ENCODE measurements around the gene TXLNB. TPM values are rescaled to one million over a fixed set of nuclear protein-coding genes. Genes with fewer than 3 reads are reported as not detected.
A peak's percentile ranks its signal among the peaks of the same experiment; 100 is the strongest.
"Not testable (repeated sequence)": the region's sequence is repeated elsewhere in the genome, so short reads cannot be mapped to it uniquely, and the experiment has no call there.

TXLNB gene
- total RNA-seq, 1 donor from 2014 or later, result not detected

DNA sequence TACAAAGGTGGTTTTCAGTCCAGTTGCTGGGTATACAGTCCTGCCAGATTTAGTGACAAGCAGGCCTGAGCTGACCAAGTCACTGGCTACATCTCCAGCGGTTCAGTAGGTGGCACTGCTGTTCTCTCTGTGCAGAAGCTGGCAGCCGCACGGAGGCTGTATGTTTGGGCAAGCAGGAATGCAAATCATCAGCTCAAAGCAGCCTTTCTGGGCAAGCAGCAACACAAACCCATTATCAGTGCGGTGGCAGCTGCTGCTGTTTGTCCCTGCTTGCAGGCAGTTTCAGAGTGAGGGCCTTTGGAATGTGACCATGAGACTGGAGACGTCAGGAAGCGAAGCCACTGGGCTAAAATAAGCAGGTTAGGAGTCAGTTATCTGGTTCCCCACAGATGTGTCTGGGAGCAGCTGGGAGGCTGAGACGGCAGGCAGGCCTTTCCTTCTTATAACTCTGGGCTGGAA is 72.5 kb downstream of the TXLNB start:
- DNase-seq (ENCODE audit: low spot score, unreplicated experiment), result peak; percentile 62
- H3K4me3 Mint-ChIP-seq (ENCODE audit: low read depth), result peak overlapping the region; percentile 12
- H3K36me3 Mint-ChIP-seq (ENCODE audit: insufficient read depth), result no peaks in the 10 kb centered on the region
- no peaks in the 10 kb centered on the region for H3K27me3 Mint-ChIP-seq
- TF ChIP-seq, protein P1, sequence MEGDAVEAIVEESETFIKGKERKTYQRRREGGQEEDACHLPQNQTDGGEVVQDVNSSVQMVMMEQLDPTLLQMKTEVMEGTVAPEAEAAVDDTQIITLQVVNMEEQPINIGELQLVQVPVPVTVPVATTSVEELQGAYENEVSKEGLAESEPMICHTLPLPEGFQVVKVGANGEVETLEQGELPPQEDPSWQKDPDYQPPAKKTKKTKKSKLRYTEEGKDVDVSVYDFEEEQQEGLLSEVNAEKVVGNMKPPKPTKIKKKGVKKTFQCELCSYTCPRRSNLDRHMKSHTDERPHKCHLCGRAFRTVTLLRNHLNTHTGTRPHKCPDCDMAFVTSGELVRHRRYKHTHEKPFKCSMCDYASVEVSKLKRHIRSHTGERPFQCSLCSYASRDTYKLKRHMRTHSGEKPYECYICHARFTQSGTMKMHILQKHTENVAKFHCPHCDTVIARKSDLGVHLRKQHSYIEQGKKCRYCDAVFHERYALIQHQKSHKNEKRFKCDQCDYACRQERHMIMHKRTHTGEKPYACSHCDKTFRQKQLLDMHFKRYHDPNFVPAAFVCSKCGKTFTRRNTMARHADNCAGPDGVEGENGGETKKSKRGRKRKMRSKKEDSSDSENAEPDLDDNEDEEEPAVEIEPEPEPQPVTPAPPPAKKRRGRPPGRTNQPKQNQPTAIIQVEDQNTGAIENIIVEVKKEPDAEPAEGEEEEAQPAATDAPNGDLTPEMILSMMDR (IDR thresholded peaks at IDR 0.05; ENCODE audit: unreplicated experiment), result peak; percentile 71
- peaks cover 4% of the 10 kb centered on the region for H3K4me1 Mint-ChIP-seq (ENCODE audit: low read depth)
- H3K9me3 Mint-ChIP-seq (ENCODE audit: low read depth), result peaks cover 3% of the 10 kb centered on the region
- peak overlapping the region; percentile 53 for H3K27ac Mint-ChIP-seq

DNA sequence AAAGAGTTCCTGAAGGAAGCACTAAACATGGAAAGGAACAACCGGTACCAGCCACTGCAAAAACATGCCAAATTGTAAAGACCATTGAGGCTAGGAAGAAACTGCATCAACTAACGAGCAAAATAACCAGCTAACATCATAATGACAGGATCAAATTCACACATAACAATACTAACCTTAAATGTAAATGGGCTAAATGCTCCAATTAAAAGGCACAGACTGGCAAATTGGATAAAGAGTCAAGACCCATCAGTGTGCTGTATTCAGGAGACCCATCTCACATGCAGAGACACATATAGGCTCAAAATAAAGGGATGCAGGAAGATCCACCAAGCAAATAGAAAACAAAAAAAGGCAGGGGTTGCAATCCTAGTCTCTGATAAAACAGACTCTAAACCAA is 79.3 kb downstream of the TXLNB start:
- not testable (repeated sequence) for H3K4me3 Mint-ChIP-seq (ENCODE audit: low read depth); H3K36me3 Mint-ChIP-seq (ENCODE audit: insufficient read depth); H3K27ac Mint-ChIP-seq

DNA sequence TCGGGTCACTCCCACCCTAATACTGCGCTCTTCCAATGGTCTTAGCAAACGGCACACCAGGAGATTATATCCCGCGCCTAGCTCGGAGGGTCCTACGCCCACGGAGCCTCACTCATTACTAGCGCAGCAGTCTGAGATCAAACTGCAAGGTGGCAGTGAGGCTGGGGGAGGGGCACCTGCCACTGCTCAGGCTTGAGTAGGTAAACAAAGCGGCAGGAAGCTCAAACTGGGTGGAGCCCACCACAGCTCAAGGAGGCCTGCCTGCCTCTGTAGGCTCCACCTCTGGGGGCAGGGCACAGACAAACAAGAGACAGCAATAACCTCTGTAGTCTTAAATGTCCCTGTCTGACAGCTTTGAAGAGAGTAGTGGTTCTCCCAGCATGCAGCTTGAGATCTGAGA is 81.0 kb downstream of the TXLNB start:
- H3K4me1 Mint-ChIP-seq (ENCODE audit: low read depth); H3K27me3 Mint-ChIP-seq; H3K27ac Mint-ChIP-seq; H3K36me3 Mint-ChIP-seq (ENCODE audit: insufficient read depth); DNase-seq (ENCODE audit: low spot score, unreplicated experiment); H3K4me3 Mint-ChIP-seq (ENCODE audit: low read depth): not testable (repeated sequence)
- H3K9me3 Mint-ChIP-seq (ENCODE audit: low read depth), result peaks cover 42% of the 10 kb centered on the region

More for the DNA sequence above, 79.3 kb downstream of the TXLNB start:
- H3K4me1 Mint-ChIP-seq (ENCODE audit: low read depth); DNase-seq (ENCODE audit: low spot score, unreplicated experiment); H3K27me3 Mint-ChIP-seq: not testable (repeated sequence)
- H3K9me3 Mint-ChIP-seq (ENCODE audit: low read depth), result peaks cover 28% of the 10 kb centered on the region

DNA sequence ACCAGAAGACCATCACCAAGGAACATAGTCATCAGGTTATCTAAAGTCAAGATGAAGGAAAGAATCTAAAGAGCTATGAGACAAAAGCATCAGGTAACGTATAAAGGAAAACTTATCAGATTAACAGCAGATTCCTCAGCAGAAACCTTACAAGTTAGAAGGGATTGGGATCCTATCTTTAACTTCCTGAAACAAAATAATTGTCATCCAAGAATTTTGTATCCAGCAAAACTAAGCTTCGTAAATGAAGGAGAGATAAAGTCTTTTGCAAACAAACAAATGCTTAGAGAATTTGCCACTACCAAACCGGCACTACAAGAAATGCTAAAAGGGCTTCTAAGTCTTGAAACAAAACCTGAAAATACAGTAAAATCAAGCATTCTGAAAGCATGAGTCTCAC is 86.0 kb downstream of the TXLNB start:
- Mint-ChIP-seq H3K9me3 (ENCODE audit: low read depth) (peaks cover 46% of the 10 kb centered on the region), H3K27ac (no peak overlapping the region), H3K27me3 (no peaks in the 10 kb centered on the region), H3K4me3 (ENCODE audit: low read depth) (no peak overlapping the region), H3K36me3 (ENCODE audit: insufficient read depth) (peaks cover 5% of the 10 kb centered on the region), H3K4me1 (ENCODE audit: low read depth) (no peaks in the 10 kb centered on the region)
- TF ChIP-seq, protein P1 (IDR thresholded peaks at IDR 0.05; ENCODE audit: unreplicated experiment), result no peak
- no peak for DNase-seq (ENCODE audit: low spot score, unreplicated experiment)

DNA sequence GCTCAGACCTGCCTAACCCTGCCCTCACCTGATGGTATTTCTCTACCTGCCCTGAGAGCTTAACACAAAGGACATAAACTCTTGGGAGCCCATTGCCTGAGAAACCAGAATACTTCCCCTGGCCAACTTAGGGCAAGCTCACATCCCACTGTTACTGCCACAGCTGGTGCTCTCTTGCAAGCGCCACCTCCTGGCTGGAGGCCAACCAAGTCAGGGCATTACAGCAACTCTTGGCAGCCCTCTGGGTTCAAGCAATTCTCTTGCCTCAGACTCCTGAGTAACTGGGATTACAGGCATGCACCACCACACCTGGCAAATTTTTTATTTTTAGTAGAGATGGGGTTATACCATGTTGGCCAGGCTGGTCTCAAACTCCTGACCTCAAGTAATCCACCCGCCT is 86.8 kb downstream of the TXLNB start:
- H3K36me3 Mint-ChIP-seq (ENCODE audit: insufficient read depth), result peaks cover 5% of the 10 kb centered on the region
- no peaks in the 10 kb centered on the region for H3K4me1 Mint-ChIP-seq (ENCODE audit: low read depth)
- H3K27me3 Mint-ChIP-seq, result no peaks in the 10 kb centered on the region
- TF ChIP-seq, protein P1 (IDR thresholded peaks at IDR 0.05; ENCODE audit: unreplicated experiment), result no peak
- H3K4me3 Mint-ChIP-seq (ENCODE audit: low read depth), result no peak overlapping the region
- no peak overlapping the region for H3K27ac Mint-ChIP-seq
- no peak for DNase-seq (ENCODE audit: low spot score, unreplicated experiment)
- H3K9me3 Mint-ChIP-seq (ENCODE audit: low read depth), result peaks cover 46% of the 10 kb centered on the region

DNA sequence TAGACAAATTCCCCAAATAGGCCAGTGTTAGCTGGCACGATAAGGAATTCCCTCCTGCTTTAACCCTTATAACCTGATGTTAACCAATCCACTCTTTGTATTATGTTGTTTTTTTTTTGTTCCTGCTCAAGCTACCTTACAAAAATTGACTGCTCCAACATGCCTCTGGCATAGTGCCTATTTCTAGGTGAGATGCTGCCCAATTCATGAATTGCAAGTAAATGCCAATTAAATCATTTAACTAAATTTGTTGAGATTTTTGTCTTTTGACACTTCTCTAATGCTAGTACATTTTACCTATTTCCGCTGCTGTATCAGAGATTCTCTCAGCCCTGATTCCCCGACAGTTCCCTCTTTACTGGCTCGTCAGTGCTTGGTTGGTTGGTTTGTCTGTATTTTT is 90.4 kb downstream of the TXLNB start:
- H3K9me3 Mint-ChIP-seq (ENCODE audit: low read depth), result peaks cover 16% of the 10 kb centered on the region
- H3K4me1 Mint-ChIP-seq (ENCODE audit: low read depth), result no peaks in the 10 kb centered on the region
- no peak overlapping the region for H3K4me3 Mint-ChIP-seq (ENCODE audit: low read depth)
- DNase-seq (ENCODE audit: low spot score, unreplicated experiment), result no peak
- H3K36me3 Mint-ChIP-seq (ENCODE audit: insufficient read depth), result no peaks in the 10 kb centered on the region
- no peaks in the 10 kb centered on the region for H3K27me3 Mint-ChIP-seq
- TF ChIP-seq, protein P1 (IDR thresholded peaks at IDR 0.05; ENCODE audit: unreplicated experiment), result no peak
- no peak overlapping the region for H3K27ac Mint-ChIP-seq
